NCI-H2029 treated with DMSO at 0.1 percent for 48 hours (cell line): ENCODE results near the gene STKLD1.
"Not testable (repeated sequence)": the region's sequence is repeated elsewhere in the genome, so short reads cannot be mapped to it uniquely, and the experiment has no call there.

ENCODE experiments used
- DNase-seq: peaks from one replicate; lab custom pipeline; 2025; lab: John Stamatoyannopoulos, UW

The STKLD1 gene

GRCh38 chr9:133443982-133444381 is 67.8 kb downstream of the STKLD1 start:
- no peak for DNase-seq

- no peak for DNase-seq
These were observed 69.3 kb downstream of the STKLD1 start for GRCh38 chr9:133445293-133445969.

GRCh38 chr9:133448487-133448972 is 72.4 kb downstream of the STKLD1 start:
- DNase-seq = no peak

GRCh38 chr9:133449760-133450159 is 73.6 kb downstream of the STKLD1 start:
- no peak for DNase-seq

GRCh38 chr9:133451865-133452264 is 75.7 kb downstream of the STKLD1 start:
- not testable (repeated sequence) for DNase-seq

GRCh38 chr9:133452562-133452961 is 76.4 kb downstream of the STKLD1 start:
- DNase-seq = no peak

- DNase-seq = no peak
These were observed 77.5 kb downstream of the STKLD1 start for GRCh38 chr9:133453651-133454050.

- DNase-seq = no peak
These were observed 78.2 kb downstream of the STKLD1 start for GRCh38 chr9:133454325-133454724.

GRCh38 chr9:133454943-133455673 is 78.9 kb downstream of the STKLD1 start:
- DNase-seq = no peak
